SK-N-SH (cell line): ENCODE measurements around the gene TMEM26. TPM values are rescaled to one million over a fixed set of nuclear protein-coding genes. Genes with fewer than 3 reads are reported as not detected.
"Not testable (repeated sequence)": the region's sequence is repeated elsewhere in the genome, so short reads cannot be mapped to it uniquely, and the experiment has no call there.

Experiments used
- CTCF ChIA-PET: fragments of 300-600, 350-600 bp; formaldehyde crosslinking; extraction: SDS; loops from one replicate; lab custom pipeline; 2021; lab: Yijun Ruan, JAX
- POLR2A ChIA-PET: fragments of 350-600 bp; sonication (Branson Sonifier 250); formaldehyde crosslinking; extraction: SDS; loops from one replicate; lab custom pipeline; 2020; ENCODE audit warnings: antibody characterized with exemption, inconsistent platforms; lab: Yijun Ruan, JAX
- DNase-seq: peaks from one replicate; pipeline ENCODE4 v3.0.0; 2012
- H2AFZ ChIP-seq: fragments of 200-600 bp; sonication (generic); 2 replicates; pipeline ENCODE4 v1.8.1; 2016; ENCODE audit warnings: antibody characterized with exemption, mild to moderate bottlenecking, low read depth
- H3F3A ChIP-seq: fragments of 200-600 bp; sonication (generic); replicated peaks from 2 replicates; pipeline ENCODE3; 2016; ENCODE audit warnings: antibody characterized with exemption, mild to moderate bottlenecking; ENCODE audit not compliant: insufficient read depth
- H3K27ac ChIP-seq, 2 experiments: fragments of 200-500 bp in 1 of 2; fragments of 200-600 bp in 1 of 2; sonication (Bioruptor generic) in 1 of 2; sonication (generic), shearing (Covaris generic) in 1 of 2; 2 replicates each; pipeline versions ENCODE4 v1.5.1 to v1.6.1; 2014 to 2016; ENCODE audit warnings: low read depth in 2 of 2, inconsistent platforms in 1 of 2, low read length in 1 of 2, mild to moderate bottlenecking in 1 of 2, mixed read lengths in 1 of 2
- H3K27me3 ChIP-seq: fragments of 200-600 bp; sonication (generic), shearing (Covaris generic); 2 replicates; pipeline ENCODE4 v1.6.1; 2016; ENCODE audit warnings: mixed run types; ENCODE audit not compliant: insufficient read depth
- H3K36me3 ChIP-seq, 2 experiments: fragments of 200-500 bp in 1 of 2; fragments of 200-600 bp in 1 of 2; sonication (Bioruptor generic) in 1 of 2; sonication (generic) in 1 of 2; replicated peaks in 1 of 2; 2 replicates each; pipeline versions ENCODE3 to v1.5.1; 2014 to 2016; ENCODE audit warnings: low read length in 1 of 2, mild to moderate bottlenecking in 1 of 2; ENCODE audit not compliant: insufficient read depth in 2 of 2, control insufficient read depth in 1 of 2
- H3K4me1 ChIP-seq, 2 experiments: fragments of 200-500 bp in 1 of 2; fragments of 200-600 bp in 1 of 2; sonication (Bioruptor generic) in 1 of 2; sonication (generic), shearing (Covaris generic) in 1 of 2; 2 replicates each; pipeline versions ENCODE4 v1.5.1 to v1.6.1; 2014 to 2016; ENCODE audit warnings: low read depth in 1 of 2, low read length in 1 of 2, mixed run types in 1 of 2; ENCODE audit not compliant: insufficient read depth in 2 of 2, control insufficient read depth in 1 of 2
- H3K4me2 ChIP-seq: fragments of 200-600 bp; sonication (generic), shearing (Covaris generic); 2 replicates; pipeline ENCODE4 v1.6.1; 2017; ENCODE audit warnings: mixed run types
- H3K4me3 ChIP-seq, 2 experiments: fragments of 200-500 bp in 1 of 2; fragments of 200-600 bp in 1 of 2; sonication (Bioruptor generic) in 1 of 2; sonication (generic), shearing (Covaris generic) in 1 of 2; 2 replicates each; pipeline versions ENCODE4 v1.5.1 to v1.8.1; 2014 to 2016; ENCODE audit warnings: low read depth in 2 of 2, inconsistent platforms in 1 of 2, low read length in 1 of 2, mild to moderate bottlenecking in 1 of 2, mixed read lengths in 1 of 2, moderate library complexity in 1 of 2
- H3K79me2 ChIP-seq: fragments of 200-600 bp; sonication (generic); 2 replicates; pipeline ENCODE4 v1.8.1; 2017; ENCODE audit warnings: mild to moderate bottlenecking; ENCODE audit not compliant: insufficient read depth
- H3K9ac ChIP-seq: fragments of 200-600 bp; sonication (generic); 2 replicates; pipeline ENCODE4 v1.6.1; 2017; ENCODE audit warnings: mixed run types
- H3K9me2 ChIP-seq: fragments of 200-600 bp; sonication (generic); 2 replicates; pipeline ENCODE4 v1.6.1; 2017; ENCODE audit warnings: mixed run types
- H3K9me3 ChIP-seq: fragments of 200-600 bp; sonication (generic); 2 replicates; pipeline ENCODE4 v1.6.1; 2017; ENCODE audit warnings: mixed run types, mild to moderate bottlenecking, moderate library complexity
- H4K20me1 ChIP-seq: fragments of 200-600 bp; sonication (generic); 2 replicates; pipeline ENCODE4 v1.6.1; 2017; ENCODE audit warnings: mild to moderate bottlenecking, mixed run types; ENCODE audit not compliant: insufficient read depth
- ELF1 ChIP-seq: IDR thresholded peaks from 2 replicates; pipeline ENCODE4 v1.4.0; 2012
- FOXJ3 ChIP-seq: sonication (generic); formaldehyde crosslinking; IDR thresholded peaks from 2 replicates; pipeline ENCODE4 v1.5.1; 2020; ENCODE audit warnings: mild to moderate bottlenecking, missing genetic modification reagents
- GABPA ChIP-seq: IDR thresholded peaks from 2 replicates; pipeline ENCODE4 v1.4.0; 2012; ENCODE audit warnings: low read depth, mild to moderate bottlenecking
- GATA2 ChIP-seq: sonication (generic); formaldehyde crosslinking; IDR thresholded peaks from 2 replicates; pipeline ENCODE4 v1.5.0; 2020; ENCODE audit warnings: mild to moderate bottlenecking, missing genetic modification reagents
- NFIC ChIP-seq: IDR thresholded peaks from 2 replicates; pipeline ENCODE4 v1.4.0; 2012; ENCODE audit warnings: borderline replicate concordance
- SIN3A ChIP-seq: IDR thresholded peaks from 2 replicates; pipeline ENCODE4 v1.6.1; 2012; ENCODE audit warnings: low read depth, mild to moderate bottlenecking, low read length, moderate library complexity, borderline replicate concordance
- SMC3 ChIP-seq: IDR thresholded peaks from 2 replicates; pipeline ENCODE4 v1.6.1; 2012; ENCODE audit warnings: low read depth, low read length, improper control_type of control experiment
- TEAD4 ChIP-seq: IDR thresholded peaks from 2 replicates; pipeline ENCODE4 v1.4.0; 2012; ENCODE audit warnings: mild to moderate bottlenecking, borderline replicate concordance; ENCODE audit not compliant: insufficient read depth
- ZBTB33 ChIP-seq: IDR thresholded peaks from 2 replicates; pipeline ENCODE4 v1.4.0; 2012; ENCODE audit warnings: low read depth, borderline replicate concordance
- WGBS: methylation state at CpG from one replicate; pipeline ENCODE4 v1.1.6; 2017; ENCODE audit warnings: low lambda C conversion rate; 5-methylcytosine and 5-hydroxymethylcytosine counted together
- polyA plus RNA-seq, 3 experiments: library from polyadenylated mRNA; depleted of rRNA; stranded (reverse); fragments of >200 nt; gene quantifications; 2 replicates each; pipeline ENCODE4 v1.2.3, GENCODE V29; 2012
- TF ChIP-seq, protein P1 (sequence below): IDR thresholded peaks from 2 replicates; pipeline ENCODE4 v1.4.0; 2012; ENCODE audit warnings: low read depth, borderline replicate concordance
- TF ChIP-seq, protein P2 (sequence below): fragments of 150-350 bp; IDR thresholded peaks from 2 replicates; pipeline ENCODE4 v1.6.1; 2016; ENCODE audit warnings: mild to moderate bottlenecking, low read depth, low read length
- TF ChIP-seq, protein P3 (sequence below): fragments of 150-350 bp; IDR thresholded peaks from 2 replicates; pipeline ENCODE4 v1.6.1; 2017; ENCODE audit warnings: antibody characterized with exemption, low read length, low read depth, borderline replicate concordance
- TF ChIP-seq, protein P4 (sequence below): IDR thresholded peaks from 2 replicates; pipeline ENCODE4; 2012

The TMEM26 gene
- polyA plus RNA-seq, 1 of the 3 experiments (the other 2 are of a cell fraction) = 0.05 TPM

- Histone ChIP-seq H3K4me1 (no peaks in the 10 kb centered on the region), H3K79me2 (no peaks in the 10 kb centered on the region), H3K27ac (no peak overlapping the region), H3F3A (no peaks in the 10 kb centered on the region), H4K20me1 (no peaks in the 10 kb centered on the region), H3K9me3 (no peaks in the 10 kb centered on the region), H3K36me3 (no peaks in the 10 kb centered on the region), H2AFZ (no peak overlapping the region), H3K4me2 (no peak overlapping the region), H3K27me3 (no peaks in the 10 kb centered on the region), H3K4me3 (no peak overlapping the region), H3K9ac (no peak overlapping the region), H3K9me2 (no peaks in the 10 kb centered on the region)
- POLR2A ChIA-PET = no interaction called here
- WGBS = 84% methylated on average over 4 of the region's 4 CpGs
- DNase-seq = no peak
- TF ChIP-seq TEAD4 = no peak
- no peak for TF ChIP-seq ELF1
- TF ChIP-seq, protein P1, sequence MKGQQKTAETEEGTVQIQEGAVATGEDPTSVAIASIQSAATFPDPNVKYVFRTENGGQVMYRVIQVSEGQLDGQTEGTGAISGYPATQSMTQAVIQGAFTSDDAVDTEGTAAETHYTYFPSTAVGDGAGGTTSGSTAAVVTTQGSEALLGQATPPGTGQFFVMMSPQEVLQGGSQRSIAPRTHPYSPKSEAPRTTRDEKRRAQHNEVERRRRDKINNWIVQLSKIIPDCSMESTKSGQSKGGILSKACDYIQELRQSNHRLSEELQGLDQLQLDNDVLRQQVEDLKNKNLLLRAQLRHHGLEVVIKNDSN = no peak
- TF ChIP-seq FOXJ3 = no peak
- no peak for TF ChIP-seq NFIC
- no peak for TF ChIP-seq ZBTB33
- CTCF ChIA-PET = no interaction called here
These were observed 62.3 kb downstream of the TMEM26 start for GRCh38 chr10:61390851-61391250.

GRCh38 chr10:61389887-61390286, 63.3 kb downstream of the TMEM26 start:
- no peaks in the 10 kb centered on the region for H4K20me1 ChIP-seq
- H3K36me3 ChIP-seq = no peaks in the 10 kb centered on the region
- H3K4me1 ChIP-seq = no peaks in the 10 kb centered on the region
- TF ChIP-seq, protein P2, sequence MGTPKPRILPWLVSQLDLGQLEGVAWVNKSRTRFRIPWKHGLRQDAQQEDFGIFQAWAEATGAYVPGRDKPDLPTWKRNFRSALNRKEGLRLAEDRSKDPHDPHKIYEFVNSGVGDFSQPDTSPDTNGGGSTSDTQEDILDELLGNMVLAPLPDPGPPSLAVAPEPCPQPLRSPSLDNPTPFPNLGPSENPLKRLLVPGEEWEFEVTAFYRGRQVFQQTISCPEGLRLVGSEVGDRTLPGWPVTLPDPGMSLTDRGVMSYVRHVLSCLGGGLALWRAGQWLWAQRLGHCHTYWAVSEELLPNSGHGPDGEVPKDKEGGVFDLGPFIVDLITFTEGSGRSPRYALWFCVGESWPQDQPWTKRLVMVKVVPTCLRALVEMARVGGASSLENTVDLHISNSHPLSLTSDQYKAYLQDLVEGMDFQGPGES = no peak
- no peak for TF ChIP-seq SIN3A
- TF ChIP-seq, protein P3, sequence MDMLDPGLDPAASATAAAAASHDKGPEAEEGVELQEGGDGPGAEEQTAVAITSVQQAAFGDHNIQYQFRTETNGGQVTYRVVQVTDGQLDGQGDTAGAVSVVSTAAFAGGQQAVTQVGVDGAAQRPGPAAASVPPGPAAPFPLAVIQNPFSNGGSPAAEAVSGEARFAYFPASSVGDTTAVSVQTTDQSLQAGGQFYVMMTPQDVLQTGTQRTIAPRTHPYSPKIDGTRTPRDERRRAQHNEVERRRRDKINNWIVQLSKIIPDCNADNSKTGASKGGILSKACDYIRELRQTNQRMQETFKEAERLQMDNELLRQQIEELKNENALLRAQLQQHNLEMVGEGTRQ = no peak
- TF ChIP-seq, protein P4, sequence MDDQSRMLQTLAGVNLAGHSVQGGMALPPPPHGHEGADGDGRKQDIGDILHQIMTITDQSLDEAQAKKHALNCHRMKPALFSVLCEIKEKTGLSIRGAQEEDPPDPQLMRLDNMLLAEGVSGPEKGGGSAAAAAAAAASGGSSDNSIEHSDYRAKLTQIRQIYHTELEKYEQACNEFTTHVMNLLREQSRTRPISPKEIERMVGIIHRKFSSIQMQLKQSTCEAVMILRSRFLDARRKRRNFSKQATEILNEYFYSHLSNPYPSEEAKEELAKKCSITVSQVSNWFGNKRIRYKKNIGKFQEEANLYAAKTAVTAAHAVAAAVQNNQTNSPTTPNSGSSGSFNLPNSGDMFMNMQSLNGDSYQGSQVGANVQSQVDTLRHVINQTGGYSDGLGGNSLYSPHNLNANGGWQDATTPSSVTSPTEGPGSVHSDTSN = no peak
- no peak for TF ChIP-seq GABPA
- no peak for TF ChIP-seq SMC3
- no peak for TF ChIP-seq GATA2 (CRISPR knock-in tag)
- TF ChIP-seq ELF1 = no peak
- CTCF ChIA-PET = no interaction called here
- no peaks in the 10 kb centered on the region for H3K9me2 ChIP-seq
- H3K27me3 ChIP-seq = no peaks in the 10 kb centered on the region
- H3K9ac ChIP-seq = no peak overlapping the region
- H3K4me2 ChIP-seq = no peak overlapping the region
- no peaks in the 10 kb centered on the region for H3K79me2 ChIP-seq
- no peak for DNase-seq
- no peak overlapping the region for H3K27ac ChIP-seq
- H3K9me3 ChIP-seq = no peaks in the 10 kb centered on the region
- POLR2A ChIA-PET = no interaction called here
- no peak overlapping the region for H3K4me3 ChIP-seq
- H3F3A ChIP-seq = no peaks in the 10 kb centered on the region
- H2AFZ ChIP-seq = no peak overlapping the region
- 77% methylated on average over 3 of the region's 3 CpGs for WGBS

GRCh38 chr10:61388986-61389385, 64.2 kb downstream of the TMEM26 start:
- H3K27me3 ChIP-seq, POLR2A ChIA-PET, CTCF ChIA-PET: not testable (repeated sequence)

More at GRCh38 chr10:61388986-61389385, 64.2 kb downstream of the TMEM26 start:
- H3K4me2 ChIP-seq, H3K9me3 ChIP-seq, DNase-seq, H3K9ac ChIP-seq, H3K27ac ChIP-seq, H3K4me1 ChIP-seq, H2AFZ ChIP-seq, H3K9me2 ChIP-seq, H4K20me1 ChIP-seq, H3K79me2 ChIP-seq, H3K4me3 ChIP-seq, H3K36me3 ChIP-seq, H3F3A ChIP-seq: not testable (repeated sequence)
- 79% methylated on average over 6 of the region's 6 CpGs for WGBS
